ENCODE results near the gene ABAT. TPM values are rescaled to one million over a fixed set of nuclear protein-coding genes. Genes with fewer than 3 reads are reported as not detected.
"Not testable (repeated sequence)": the region's sequence is repeated elsewhere in the genome, so short reads cannot be mapped to it uniquely, and the experiment has no call there.

Gene ABAT
- total RNA-seq, 2 donors from 2014 or later = 3.5 to 8.7 TPM

GRCh38 chr16:8645831-8646230 is 28.6 kb upstream of the ABAT start:
- ATAC-seq (no peak), DNase-seq (ENCODE audit: low spot score in 2 of 2) (no peak)
- Mint-ChIP-seq H3K36me3 (peaks cover 29 to 35% of the 10 kb centered on the region in 2 donors), H3K9me3 (no peaks in the 10 kb centered on the region), H3K27ac (no peak overlapping the region)

GRCh38 chr16:8646326-8647053 is 27.9 kb upstream of the ABAT start:
- no peak for DNase-seq (ENCODE audit: low spot score in 2 of 2)
- Mint-ChIP-seq H3K36me3 (peaks cover 23 to 32% of the 10 kb centered on the region in 2 donors), H3K27ac (no peak overlapping the region), H3K9me3 (no peaks in the 10 kb centered on the region)
- ATAC-seq = no peak

- Mint-ChIP-seq H3K9me3 (no peaks in the 10 kb centered on the region), H3K36me3 (peaks cover 15 to 22% of the 10 kb centered on the region in 2 donors), H3K27ac (no peak overlapping the region)
- ATAC-seq (no peak), DNase-seq (ENCODE audit: low spot score in 2 of 2) (no peak)
Measured at GRCh38 chr16:8647721-8648318, 26.6 kb upstream of the ABAT start.

DNA sequence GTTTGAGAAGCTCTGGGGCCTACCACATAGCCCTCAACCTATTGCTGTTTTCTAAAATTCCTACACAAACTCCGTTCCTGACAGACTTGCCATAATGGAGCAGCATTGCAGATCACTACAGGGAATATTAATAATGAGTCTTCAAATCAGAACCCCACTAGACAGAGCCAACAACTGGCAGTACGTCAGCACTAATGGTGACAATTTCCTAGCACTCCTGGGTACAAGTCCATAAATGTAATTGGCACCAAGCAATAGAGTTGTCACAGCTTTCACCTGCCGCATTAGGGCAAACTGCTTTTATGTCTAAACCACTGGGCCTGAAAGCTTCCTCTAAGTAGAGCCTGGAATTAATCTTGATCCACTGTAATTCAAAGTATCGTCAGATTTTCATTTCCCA is 25.5 kb upstream of the ABAT start:
- DNase-seq (ENCODE audit: low spot score in 2 of 2) = no peak
- Mint-ChIP-seq H3K9me3 (no peaks in the 10 kb centered on the region), H3K36me3 (peaks cover 10 to 14% of the 10 kb centered on the region in 2 donors), H3K27ac (no peak overlapping the region)
- ATAC-seq = no peak

DNA sequence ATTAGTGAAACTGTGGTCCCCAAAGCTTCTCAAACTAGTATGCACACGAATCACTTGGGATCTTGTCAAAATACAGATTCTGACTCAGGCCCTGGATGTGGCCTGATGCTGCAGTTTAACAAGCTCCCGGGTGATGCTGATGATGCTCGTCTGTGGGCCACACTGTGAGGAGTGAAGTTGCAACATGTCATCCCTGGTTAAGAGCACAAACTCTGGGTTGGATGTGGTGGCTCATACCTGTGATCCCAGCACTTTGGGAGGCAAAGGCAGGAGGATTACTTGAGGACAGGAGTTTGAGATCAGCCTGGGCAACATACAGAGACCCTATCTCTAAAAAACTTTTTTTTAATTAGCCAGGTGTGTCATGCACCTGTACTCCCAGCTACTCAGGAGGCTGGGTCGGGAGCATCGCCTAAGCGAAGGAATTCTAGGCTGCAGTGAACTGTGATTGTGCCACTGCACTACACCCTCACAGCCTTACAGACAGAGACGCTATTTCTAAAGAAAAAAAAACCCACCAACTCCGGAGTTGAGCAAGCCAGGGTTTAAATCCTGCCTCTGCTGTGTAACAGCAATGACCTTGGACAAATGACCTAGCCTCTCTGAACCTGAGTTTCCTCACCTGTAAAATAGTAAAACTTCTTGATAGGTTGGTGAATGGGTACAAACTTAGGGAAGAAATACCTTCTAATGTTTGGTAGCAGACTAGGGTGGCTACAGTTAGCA is 24.4 kb upstream of the ABAT start:
- no peak for DNase-seq (ENCODE audit: low spot score in 2 of 2)
- Mint-ChIP-seq H3K36me3 (peaks cover 9 to 10% of the 10 kb centered on the region in 2 donors), H3K9me3 (no peaks in the 10 kb centered on the region), H3K27ac (no peak overlapping the region)
- no peak for ATAC-seq

- H3K27ac Mint-ChIP-seq; H3K9me3 Mint-ChIP-seq; H3K36me3 Mint-ChIP-seq; ATAC-seq; DNase-seq (ENCODE audit: low spot score in 2 of 2): not testable (repeated sequence)
Measured at GRCh38 chr16:8651958-8652357, 22.5 kb upstream of the ABAT start.

DNA sequence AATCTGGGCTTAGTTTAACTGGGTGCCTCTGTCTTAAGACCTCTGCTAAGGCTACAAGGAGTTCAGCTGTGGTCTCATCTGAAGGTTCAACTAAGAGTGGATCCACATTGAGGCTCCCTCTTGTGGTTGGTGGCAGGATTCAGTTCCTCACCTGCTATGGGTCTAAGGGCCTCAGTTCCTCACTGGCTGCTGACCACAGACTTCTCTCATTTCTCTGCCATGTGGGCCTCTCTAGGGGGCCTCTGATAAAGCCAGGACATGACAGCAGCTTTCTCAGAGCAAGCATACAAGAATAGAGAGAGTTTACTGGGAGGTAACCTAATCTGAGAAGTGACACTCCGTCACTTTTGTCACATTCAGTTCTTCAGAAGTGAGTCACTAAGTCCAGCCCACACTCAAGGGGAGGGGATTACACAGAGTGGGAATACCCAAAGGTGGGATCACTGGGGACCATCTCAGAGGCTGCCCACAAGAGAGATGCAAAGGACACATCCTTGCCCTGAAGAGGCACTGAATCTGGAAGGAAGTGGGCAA is 19.2 kb upstream of the ABAT start:
- H3K36me3 Mint-ChIP-seq = no peaks in the 10 kb centered on the region
- H3K27ac Mint-ChIP-seq = peak overlapping the region in 1 of 2 donors; percentile 75
- DNase-seq (ENCODE audit: low spot score in 2 of 2) = peak in 1 of 2 donors; percentile 39
- no peaks in the 10 kb centered on the region for H3K9me3 Mint-ChIP-seq
- peak; percentile 81 to 84 for ATAC-seq

DNA sequence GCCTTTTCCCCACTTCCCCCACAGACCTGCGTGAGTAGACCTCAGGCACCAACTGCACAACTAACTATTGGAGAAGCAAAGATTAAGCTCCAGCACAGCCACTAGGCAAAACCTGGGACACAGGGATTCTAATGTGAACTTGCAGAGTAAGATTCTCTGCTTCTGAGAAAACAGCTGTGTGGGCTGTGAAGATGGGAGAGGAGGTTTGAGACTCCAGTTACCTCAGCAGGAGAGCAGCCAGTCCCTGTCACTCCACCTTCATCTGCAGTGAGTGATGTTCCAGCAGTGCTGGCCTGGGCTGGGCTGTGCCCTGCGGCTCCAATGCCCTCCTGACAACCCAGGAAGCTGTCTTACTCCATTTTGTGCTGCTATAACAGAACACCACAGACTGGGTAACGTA is 18.0 kb upstream of the ABAT start:
- ATAC-seq = no peak
- Mint-ChIP-seq H3K27ac (no peak overlapping the region), H3K9me3 (no peaks in the 10 kb centered on the region), H3K36me3 (no peaks in the 10 kb centered on the region)
- DNase-seq (ENCODE audit: low spot score in 2 of 2) = no peak

GRCh38 chr16:8660841-8661301 is 13.5 kb upstream of the ABAT start:
- Mint-ChIP-seq H3K27ac (no peak overlapping the region), H3K36me3 (no peaks in the 10 kb centered on the region), H3K9me3 (no peaks in the 10 kb centered on the region)
- DNase-seq (ENCODE audit: low spot score in 2 of 2) (peak in 1 of 2 donors; percentile 64), ATAC-seq (peak; percentile 63 to 82)

DNA sequence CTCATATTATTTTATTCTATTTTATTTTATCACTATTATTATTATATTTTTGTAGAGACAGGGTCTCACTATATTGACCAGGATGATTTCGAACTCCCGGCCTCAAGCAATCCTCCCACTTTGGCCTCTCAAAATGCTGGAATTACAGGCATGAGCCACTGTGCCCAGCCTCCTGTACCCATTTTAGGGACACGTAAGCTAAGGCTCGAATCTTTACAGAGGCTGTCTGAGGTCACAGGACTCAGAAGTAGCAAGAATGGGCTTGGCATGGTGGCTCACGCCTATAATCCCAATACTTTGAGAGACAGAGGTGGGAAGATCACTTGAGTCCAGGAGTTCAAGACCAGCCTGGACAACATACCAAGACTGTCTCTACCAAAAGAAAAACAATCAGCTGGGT is 12.7 kb upstream of the ABAT start:
- no peak for DNase-seq (ENCODE audit: low spot score in 2 of 2)
- ATAC-seq = no peak
- Mint-ChIP-seq H3K27ac (no peak overlapping the region), H3K36me3 (no peaks in the 10 kb centered on the region), H3K9me3 (no peaks in the 10 kb centered on the region)

DNA sequence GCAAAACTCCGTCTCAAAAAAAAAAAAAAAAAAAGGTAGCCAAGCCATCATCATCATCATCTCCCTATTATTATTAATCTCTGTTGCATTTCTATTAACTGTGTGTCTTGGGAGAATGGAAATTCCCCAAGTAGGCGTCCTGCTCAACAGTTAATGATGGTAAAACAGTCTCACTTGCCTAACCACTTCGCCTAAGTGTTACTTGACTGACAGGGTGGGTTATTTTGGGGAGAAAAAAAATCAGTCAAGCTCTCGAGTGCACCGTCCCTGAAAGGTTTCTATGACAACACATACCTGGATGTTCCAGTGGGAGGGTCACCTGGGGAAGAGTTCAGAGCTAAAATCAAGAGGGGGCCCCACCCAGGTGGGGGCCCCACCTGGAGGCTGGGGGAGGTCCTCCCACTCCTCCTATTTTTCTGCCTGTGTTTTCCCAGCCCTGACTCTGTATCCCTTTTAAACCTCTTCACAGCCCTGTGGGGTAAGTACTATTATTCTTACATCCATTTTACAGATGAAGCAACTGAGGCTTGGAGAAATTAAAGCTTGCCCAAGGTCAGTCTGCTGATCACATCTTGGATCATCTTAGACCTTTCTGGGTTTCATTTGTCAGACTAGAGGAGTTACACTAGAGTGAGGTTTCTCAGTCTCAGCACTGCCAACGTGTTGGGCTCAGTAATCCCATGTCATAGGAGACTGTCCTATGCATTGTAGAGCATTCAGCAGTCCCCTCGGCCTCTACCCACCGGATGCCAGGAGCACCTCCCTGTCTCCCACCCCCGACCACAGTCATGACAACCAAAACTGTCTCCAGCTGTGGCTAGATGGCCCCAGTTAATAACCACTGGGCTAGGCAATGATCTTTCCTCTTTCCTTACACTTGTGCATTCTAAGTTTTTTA is 11.0 kb upstream of the ABAT start:
- no peak for DNase-seq (ENCODE audit: low spot score in 2 of 2)
- H3K27ac Mint-ChIP-seq = no peak overlapping the region
- ATAC-seq = no peak
- H3K36me3 Mint-ChIP-seq = peaks cover 0 to 5% of the 10 kb centered on the region in 2 donors
- no peaks in the 10 kb centered on the region for H3K9me3 Mint-ChIP-seq

GRCh38 chr16:8665529-8665928 is 8.9 kb upstream of the ABAT start:
- H3K27ac Mint-ChIP-seq = no peak overlapping the region
- DNase-seq (ENCODE audit: low spot score in 2 of 2) (no peak), ATAC-seq (no peak)
- peaks cover 0 to 5% of the 10 kb centered on the region in 2 donors for H3K36me3 Mint-ChIP-seq
- no peaks in the 10 kb centered on the region for H3K9me3 Mint-ChIP-seq

GRCh38 chr16:8667492-8667891 is 6.9 kb upstream of the ABAT start:
- no peak for DNase-seq (ENCODE audit: low spot score in 2 of 2)
- no peaks in the 10 kb centered on the region for H3K9me3 Mint-ChIP-seq
- no peak overlapping the region for H3K27ac Mint-ChIP-seq
- no peak for ATAC-seq
- H3K36me3 Mint-ChIP-seq = peaks cover 0 to 5% of the 10 kb centered on the region in 2 donors

- no peak for DNase-seq (ENCODE audit: low spot score in 2 of 2)
- ATAC-seq = no peak
- Mint-ChIP-seq H3K36me3 (peaks cover 0 to 5% of the 10 kb centered on the region in 2 donors), H3K9me3 (no peaks in the 10 kb centered on the region), H3K27ac (no peak overlapping the region)
Measured at GRCh38 chr16:8668113-8668512, 6.3 kb upstream of the ABAT start.

GRCh38 chr16:8669481-8669880 is 4.9 kb upstream of the ABAT start:
- Mint-ChIP-seq H3K36me3 (peaks cover 0 to 5% of the 10 kb centered on the region in 2 donors), H3K27ac (no peak overlapping the region), H3K9me3 (no peaks in the 10 kb centered on the region)
- ATAC-seq (no peak), DNase-seq (ENCODE audit: low spot score in 2 of 2) (no peak)

- DNase-seq (ENCODE audit: low spot score in 2 of 2) (no peak), ATAC-seq (no peak)
- peaks cover 0 to 5% of the 10 kb centered on the region in 2 donors for H3K36me3 Mint-ChIP-seq
- no peaks in the 10 kb centered on the region for H3K9me3 Mint-ChIP-seq
- no peak overlapping the region for H3K27ac Mint-ChIP-seq
Measured at GRCh38 chr16:8670014-8670560, 4.3 kb upstream of the ABAT start.

Measured in activated naive CD4-positive, alpha-beta T cell treated with anti-CD3 and anti-CD28 coated beads, Interleukin-2, amount 50 U/mL, for 72 hours (primary cell).